ENCODE measurements around the gene CPEB3.

DNA sequence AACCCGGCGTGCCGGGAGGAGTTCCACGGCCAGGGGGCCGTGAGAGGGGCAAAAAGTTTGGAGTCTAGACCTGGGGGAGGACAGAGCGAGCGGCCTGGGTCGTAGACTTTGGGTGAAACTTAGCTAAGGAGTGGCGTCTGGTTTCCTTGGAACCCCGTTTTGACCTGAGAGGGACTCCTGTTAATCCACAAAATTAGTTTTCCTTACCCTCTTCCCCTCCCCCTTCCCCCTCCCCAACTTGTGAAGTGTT is 663 bp upstream of the CPEB3 start:
- TF ChIP-seq CTCF (IDR thresholded peaks at IDR 0.05) (no peak), POLR2A (IDR thresholded peaks at IDR 0.05) (no peak)
